Mucosa of descending colon (tissue), 3 donors: ENCODE data around the gene CHD6. TPM values are rescaled to one million over a fixed set of nuclear protein-coding genes. Genes with fewer than 3 reads are reported as not detected.
"Not testable (repeated sequence)": the region's sequence is repeated elsewhere in the genome, so short reads cannot be mapped to it uniquely, and the experiment has no call there.

ENCODE experiments used
- ATAC-seq: fragments of 200-7000 bp; cut with Tn5 transposase; one replicate; pipeline ENCODE4 v1.9.1; 2020; ENCODE audit warnings: mild to moderate bottlenecking, moderate library complexity
- DNase-seq, 3 donors: peaks; one replicate each; pipeline ENCODE4 v3.0.0-alpha.2; 2020
- H3K36me3 ChIP-seq: fragments of 200-600 bp; one replicate; pipeline ENCODE4 v1.8.0; 2021; ENCODE audit warnings: low read depth, mild to moderate bottlenecking
- H3K4me1 ChIP-seq: fragments of 200-600 bp; one replicate; pipeline ENCODE4 v1.8.0; 2021; ENCODE audit warnings: low read depth, mild to moderate bottlenecking
- H3K4me3 ChIP-seq: fragments of 200-600 bp; one replicate; pipeline ENCODE4 v1.8.0; 2021; ENCODE audit warnings: mild to moderate bottlenecking
- H3K9me3 ChIP-seq: fragments of 200-600 bp; one replicate; pipeline ENCODE4 v1.8.0; 2021; ENCODE audit warnings: mild to moderate bottlenecking
- CTCF ChIP-seq: fragments of 200-600 bp; IDR thresholded peaks from one replicate; pipeline ENCODE4 v1.8.0; 2022; ENCODE audit warnings: antibody characterized with exemption, mild to moderate bottlenecking
- intact Hi-C, 2 donors: fragments of 100-400 bp; cut with DNase I in 1 of 2; cut with micrococcal nuclease in 1 of 2; formaldehyde crosslinking; loops; one replicate each; pipeline versions ENCODE4 v1.11.0 to v1.11.1; 2022; cut with DNase I, micrococcal nuclease
- total RNA-seq, 3 donors: library from RNA; stranded (reverse); fragmentation: NEBNext Ultra II Directional in 2 of 3; extraction: Animal tissue kit (Norgen Biotek cat#: 25700) in 2 of 3; gene quantifications; one replicate each; pipeline versions ENCODE4 v1.2.1 to v1.2.4, GENCODE V29; 2021 to 2023
- donor health status: DM: no; HTN: no; CAD: no; lungs with moderate emphysema.
- donor health status: DM: no; HTN: no; CAD: no.
- donor health status: DM: no; HTN: yes; CAD: no.

The CHD6 gene
- total RNA-seq, 3 donors from 2014 or later = 33.8 to 53.6 (median 43.8) TPM

GRCh38 chr20:41538810-41539596 lies 79.2 kb downstream of the CHD6 start:
- intact Hi-C loops = no loop called here
- Histone ChIP-seq H3K4me1 (no peaks in the 10 kb centered on the region), H3K36me3 (no peaks in the 10 kb centered on the region), H3K9me3 (peaks cover 6% of the 10 kb centered on the region), H3K4me3 (no peak overlapping the region)
- ATAC-seq (peak; percentile 21), DNase-seq (no peak)
- TF ChIP-seq CTCF = no peak

GRCh38 chr20:41537865-41538264 lies 80.3 kb downstream of the CHD6 start:
- intact Hi-C loops = no loop called here
- no peak for ATAC-seq
- H3K4me3 ChIP-seq = no peak overlapping the region
- H3K36me3 ChIP-seq = no peaks in the 10 kb centered on the region
- H3K9me3 ChIP-seq = peaks cover 6% of the 10 kb centered on the region
- DNase-seq = no peak
- peaks cover under 1% of the 10 kb centered on the region for H3K4me1 ChIP-seq
- no peak for TF ChIP-seq CTCF

DNA sequence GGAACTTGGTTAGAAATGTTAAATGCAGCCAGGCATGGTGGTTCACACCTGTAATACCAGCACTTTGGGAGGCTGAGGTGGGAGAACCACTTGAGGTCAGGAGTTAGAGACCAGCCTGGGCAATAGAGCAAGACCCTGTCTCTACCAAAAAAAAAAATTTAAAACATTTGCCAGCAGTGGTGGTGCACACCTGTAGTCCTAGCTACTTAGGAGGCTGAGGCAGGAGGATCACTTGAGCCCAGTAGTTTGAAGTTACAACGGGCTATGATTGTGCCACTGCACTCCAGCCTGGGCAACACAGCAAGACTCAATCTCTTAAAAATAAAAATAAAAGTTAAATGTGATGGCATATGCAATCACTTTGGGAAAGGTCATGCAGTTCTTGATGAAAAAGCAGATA lies 82.6 kb downstream of the CHD6 start:
- DNase-seq, ATAC-seq, H3K9me3 ChIP-seq, intact Hi-C loops, H3K36me3 ChIP-seq, H3K4me3 ChIP-seq, H3K4me1 ChIP-seq: not testable (repeated sequence)

DNA sequence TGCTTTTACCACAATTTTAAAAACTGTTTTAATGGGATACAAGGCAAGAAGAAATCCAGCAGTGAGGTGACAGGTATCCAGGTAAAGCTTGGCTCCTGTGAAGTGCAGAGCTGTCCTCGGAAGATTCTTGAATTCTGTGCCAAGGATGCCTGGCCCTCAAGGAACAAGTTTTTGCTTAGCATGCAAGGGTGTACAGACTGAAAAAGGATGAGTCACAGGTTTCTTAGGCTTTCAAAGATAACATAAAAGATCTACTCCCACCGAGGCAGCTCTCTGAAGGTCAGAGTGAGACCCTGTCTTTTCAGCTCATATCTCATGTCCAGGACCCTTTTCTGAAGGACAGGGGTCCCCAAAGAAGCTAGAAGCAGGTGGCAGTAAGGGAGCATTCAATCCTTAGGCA lies 83.3 kb downstream of the CHD6 start:
- ATAC-seq (no peak), DNase-seq (no peak)
- Histone ChIP-seq H3K36me3 (no peaks in the 10 kb centered on the region), H3K4me3 (no peak overlapping the region), H3K9me3 (peaks cover 6% of the 10 kb centered on the region), H3K4me1 (peaks cover 3% of the 10 kb centered on the region)
- TF ChIP-seq CTCF = no peak
- intact Hi-C loops = no loop called here

DNA sequence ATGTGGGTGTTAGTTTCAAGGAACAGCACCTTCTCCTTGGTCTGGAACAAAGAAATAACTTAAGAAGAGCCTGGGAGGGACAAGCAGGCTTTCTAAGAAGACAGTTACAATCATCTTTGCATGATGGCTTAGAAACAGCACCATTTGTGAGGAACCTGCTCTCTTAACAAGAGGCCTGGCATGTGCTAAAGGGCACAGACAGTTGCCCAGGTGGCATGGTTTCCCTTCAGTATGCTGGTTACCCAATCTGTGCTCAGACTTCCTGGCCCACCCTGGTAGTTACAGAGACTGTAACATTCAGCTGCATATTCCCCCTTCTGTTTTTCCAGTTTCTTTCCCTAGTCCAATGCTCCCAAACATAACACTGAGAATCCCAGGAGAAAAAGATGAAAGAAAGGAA lies 84.0 kb downstream of the CHD6 start:
- intact Hi-C loops = no loop called here
- peak; percentile 25 for ATAC-seq
- TF ChIP-seq CTCF = no peak

DNA sequence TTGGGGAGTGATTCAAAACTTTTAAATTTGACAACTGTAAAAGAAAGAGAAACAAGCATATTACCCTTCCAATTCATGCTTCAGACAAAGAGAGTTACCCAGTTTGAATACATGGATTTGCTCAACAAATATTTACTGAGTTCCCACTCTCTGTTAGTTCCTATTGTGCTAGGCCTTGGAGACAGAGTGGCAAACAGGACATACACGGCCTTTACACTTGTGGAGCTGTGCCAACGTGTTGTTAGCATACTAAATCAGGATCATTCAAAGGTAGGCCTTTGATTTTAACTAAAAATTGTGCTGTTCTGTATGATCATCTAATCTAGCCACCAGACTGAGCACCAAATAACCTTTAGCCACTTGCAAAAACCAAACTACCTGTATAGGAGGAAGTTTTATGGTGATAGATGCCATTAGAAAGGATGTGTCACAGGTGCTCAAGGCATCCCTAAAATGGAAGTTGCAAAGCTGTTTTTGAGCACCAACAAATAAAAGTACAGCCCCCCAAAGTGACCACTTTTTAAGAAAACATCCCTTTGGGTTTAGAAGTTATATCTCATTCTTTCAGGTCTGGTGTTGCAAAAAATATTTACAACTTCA lies 84.5 kb downstream of the CHD6 start:
- peaks cover 3% of the 10 kb centered on the region for H3K4me1 ChIP-seq
- no peak overlapping the region for H3K4me3 ChIP-seq
- TF ChIP-seq CTCF = no peak
- no peaks in the 10 kb centered on the region for H3K36me3 ChIP-seq
- H3K9me3 ChIP-seq = peaks cover 6% of the 10 kb centered on the region
- ATAC-seq (peak; percentile 80), DNase-seq (peak in 1 of 3 donors; percentile 54)
- intact Hi-C loops = no loop called here

More for the DNA sequence above, 84.0 kb downstream of the CHD6 start:
- H3K9me3 ChIP-seq = peaks cover 6% of the 10 kb centered on the region
- H3K36me3 ChIP-seq = no peaks in the 10 kb centered on the region
- H3K4me1 ChIP-seq = peaks cover 3% of the 10 kb centered on the region
- no peak overlapping the region for H3K4me3 ChIP-seq
- no peak for DNase-seq
